HUES48 (cell line): ENCODE measurements around the gene CACNA1D.

Experiments
- H3K27ac ChIP-seq: one replicate; pipeline ENCODE4 v1.7.0; 2013; ENCODE audit warnings: low read depth, low read length, inconsistent platforms
- H3K27me3 ChIP-seq: 2 replicates; pipeline ENCODE4 v1.6.1; 2013; ENCODE audit warnings: mild to moderate bottlenecking, low read length; ENCODE audit not compliant: control insufficient read depth, insufficient read depth
- H3K36me3 ChIP-seq: 2 replicates; pipeline ENCODE4 v1.6.1; 2013; ENCODE audit warnings: low read length; ENCODE audit not compliant: control insufficient read depth, insufficient read depth
- H3K4me1 ChIP-seq: 2 replicates; pipeline ENCODE4 v1.6.1; 2013; ENCODE audit warnings: mild to moderate bottlenecking, low read length; ENCODE audit not compliant: control insufficient read depth, insufficient read depth
- H3K4me3 ChIP-seq: 2 replicates; pipeline ENCODE4 v1.5.1; 2013; ENCODE audit warnings: mild to moderate bottlenecking, low read depth, low read length
- H3K9ac ChIP-seq: 2 replicates; pipeline ENCODE4 v1.6.1; 2013; ENCODE audit warnings: mild to moderate bottlenecking, low read depth, low read length, moderate library complexity
- H3K9me3 ChIP-seq: 2 replicates; pipeline ENCODE4 v1.6.1; 2013; ENCODE audit warnings: low read length; ENCODE audit not compliant: control insufficient read depth, insufficient read depth

Gene CACNA1D

DNA sequence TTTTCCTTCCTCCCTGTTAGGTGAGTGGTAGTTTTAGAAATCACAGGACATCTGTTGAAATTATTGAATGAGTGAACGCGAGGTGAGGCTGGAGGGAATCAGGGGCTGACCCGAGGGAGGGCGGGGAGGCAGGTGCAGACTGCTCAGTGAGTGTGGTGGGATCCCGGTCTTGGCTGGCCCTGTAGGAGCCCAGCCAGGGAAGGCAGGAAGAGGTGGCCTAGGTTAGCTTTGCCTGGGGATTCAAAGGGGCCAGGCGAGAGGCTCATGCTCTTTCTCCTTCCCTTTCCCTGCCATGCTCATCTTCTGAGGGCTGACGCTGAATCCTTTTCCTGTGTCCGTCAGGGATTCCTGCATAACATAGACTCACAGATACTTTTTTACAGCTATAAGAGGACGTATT lies 15.1 kb downstream of the CACNA1D start:
- peaks cover 21% of the 10 kb centered on the region for H3K4me1 ChIP-seq
- H3K27me3 ChIP-seq = peaks cover 9% of the 10 kb centered on the region; the same call in 1 of the 2 replicates
- H3K36me3 ChIP-seq = no peaks in the 10 kb centered on the region
- H3K9me3 ChIP-seq = no peaks in the 10 kb centered on the region
- H3K9ac ChIP-seq = no peak overlapping the region
- H3K27ac ChIP-seq = no peak overlapping the region
- no peak overlapping the region for H3K4me3 ChIP-seq

DNA sequence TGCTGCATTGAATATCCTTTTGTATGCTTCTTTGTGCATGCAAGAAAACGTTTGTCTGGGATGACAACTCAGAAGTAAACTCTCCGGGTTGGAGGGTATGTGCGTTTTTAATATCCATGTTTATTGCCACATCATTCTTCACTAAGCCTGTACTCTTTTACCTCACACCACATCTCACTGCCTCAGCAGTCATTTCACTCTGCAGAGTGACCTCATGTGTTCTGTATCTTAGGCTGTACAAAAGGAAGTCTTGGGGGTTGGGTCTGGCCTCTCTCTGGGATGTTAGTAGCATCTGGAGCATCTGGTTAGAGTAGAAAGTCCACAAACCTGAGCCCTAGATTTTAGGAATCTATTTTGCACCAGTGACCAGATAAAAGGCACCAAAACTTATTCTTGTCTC lies 16.1 kb downstream of the CACNA1D start:
- Histone ChIP-seq H3K9ac (no peak overlapping the region), H3K36me3 (no peaks in the 10 kb centered on the region), H3K27ac (no peak overlapping the region), H3K9me3 (no peaks in the 10 kb centered on the region), H3K4me3 (no peak overlapping the region), H3K4me1 (peaks cover 21% of the 10 kb centered on the region), H3K27me3 (peaks cover 9% of the 10 kb centered on the region; the same call in 1 of the 2 replicates)

GRCh38 chr3:53511246-53511645 lies 16.8 kb downstream of the CACNA1D start:
- H3K27ac ChIP-seq = no peak overlapping the region
- H3K4me3 ChIP-seq = no peak overlapping the region
- H3K4me1 ChIP-seq = peaks cover 21% of the 10 kb centered on the region
- no peaks in the 10 kb centered on the region for H3K36me3 ChIP-seq
- H3K9ac ChIP-seq = no peak overlapping the region
- peaks cover 9% of the 10 kb centered on the region; the same call in 1 of the 2 replicates for H3K27me3 ChIP-seq
- H3K9me3 ChIP-seq = no peaks in the 10 kb centered on the region

GRCh38 chr3:53513556-53514190 lies 19.3 kb downstream of the CACNA1D start:
- no peaks in the 10 kb centered on the region for H3K9me3 ChIP-seq
- H3K4me1 ChIP-seq = peaks cover 21% of the 10 kb centered on the region
- H3K27ac ChIP-seq = no peak overlapping the region
- peaks cover 9% of the 10 kb centered on the region; the same call in 1 of the 2 replicates for H3K27me3 ChIP-seq
- H3K36me3 ChIP-seq = no peaks in the 10 kb centered on the region
- no peak overlapping the region for H3K9ac ChIP-seq
- no peak overlapping the region for H3K4me3 ChIP-seq

DNA sequence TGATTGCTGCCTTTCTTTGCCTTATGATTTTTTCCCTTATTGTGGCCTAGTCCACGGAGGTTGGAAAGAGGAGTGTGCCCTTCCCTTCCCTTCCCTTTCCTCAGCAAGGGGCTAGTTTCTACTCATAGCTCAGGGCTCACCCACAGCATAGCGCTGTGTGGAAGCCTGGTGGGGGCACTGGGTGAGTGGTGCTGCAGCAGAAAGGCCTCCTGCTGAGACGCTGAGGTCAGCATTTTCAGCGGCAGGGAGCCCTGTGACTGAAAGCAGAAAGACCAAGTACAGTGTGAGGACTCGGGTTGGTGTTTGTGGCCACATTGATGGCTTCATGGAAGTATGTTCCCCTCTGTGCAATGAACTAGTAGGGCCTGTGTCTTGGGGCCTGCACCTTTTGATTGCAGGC lies 21.9 kb downstream of the CACNA1D start:
- Histone ChIP-seq H3K4me3 (no peak overlapping the region), H3K27ac (no peak overlapping the region), H3K4me1 (peaks cover 11% of the 10 kb centered on the region), H3K9ac (no peak overlapping the region), H3K9me3 (no peaks in the 10 kb centered on the region), H3K36me3 (no peaks in the 10 kb centered on the region), H3K27me3 (no peaks in the 10 kb centered on the region)

DNA sequence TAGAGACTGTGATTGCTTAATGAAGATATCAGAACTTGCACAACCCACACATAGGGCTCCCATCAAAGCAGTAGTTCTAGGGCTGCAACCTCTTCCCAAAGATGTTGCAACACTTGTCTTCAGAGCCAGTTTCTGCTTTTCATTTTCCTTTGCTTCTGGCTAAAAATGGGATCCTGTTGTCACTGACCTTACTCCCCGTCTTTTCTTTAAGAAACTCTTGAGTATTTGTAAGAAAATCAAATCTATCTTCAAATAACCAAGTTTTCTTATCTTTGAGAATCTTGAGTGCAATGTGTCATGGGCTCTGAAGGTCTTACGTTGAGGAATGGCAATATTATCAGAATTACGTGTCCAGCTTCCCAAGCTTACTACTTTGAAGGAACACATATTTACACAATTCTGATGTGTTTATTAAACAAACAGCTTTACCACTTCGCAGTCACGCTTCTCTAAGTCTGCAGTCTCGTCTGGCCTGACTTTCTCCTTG lies 24.1 kb downstream of the CACNA1D start:
- no peak overlapping the region for H3K27ac ChIP-seq
- no peaks in the 10 kb centered on the region for H3K27me3 ChIP-seq
- no peak overlapping the region for H3K9ac ChIP-seq
- no peaks in the 10 kb centered on the region for H3K4me1 ChIP-seq
- H3K36me3 ChIP-seq = no peaks in the 10 kb centered on the region
- no peak overlapping the region for H3K4me3 ChIP-seq
- no peaks in the 10 kb centered on the region for H3K9me3 ChIP-seq

DNA sequence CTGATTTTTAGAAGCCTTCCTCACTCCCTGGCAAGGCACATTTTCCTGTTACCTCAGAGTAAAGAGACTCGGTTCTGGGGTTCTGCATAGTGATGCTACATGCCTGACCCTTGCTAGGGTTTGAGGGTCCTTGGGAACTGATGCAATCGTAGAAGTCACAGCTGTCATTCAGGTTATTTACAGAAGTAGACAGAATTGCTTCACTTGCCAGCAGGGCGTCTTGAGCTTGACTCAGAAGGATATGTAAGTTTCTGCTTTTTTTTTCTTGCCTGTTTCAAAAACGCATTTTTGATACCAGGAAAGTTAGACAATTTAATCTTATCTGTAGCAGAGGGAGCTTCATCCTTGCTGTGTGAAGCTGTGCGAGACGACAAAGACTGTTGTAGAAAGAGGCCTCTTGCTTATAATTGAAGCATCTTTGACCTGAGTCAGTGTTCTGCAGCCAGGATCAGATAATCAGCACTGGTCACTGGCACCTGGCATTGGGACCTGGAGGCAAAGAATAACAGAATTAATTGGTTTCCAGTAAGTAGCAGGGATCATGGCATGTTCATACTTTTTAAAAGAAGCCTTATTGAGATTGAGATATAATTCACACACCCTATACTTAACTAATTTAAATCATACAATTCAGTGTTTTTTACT lies 24.8 kb downstream of the CACNA1D start:
- H3K36me3 ChIP-seq = no peaks in the 10 kb centered on the region
- no peak overlapping the region for H3K4me3 ChIP-seq
- H3K9ac ChIP-seq = no peak overlapping the region
- H3K4me1 ChIP-seq = no peaks in the 10 kb centered on the region
- no peak overlapping the region for H3K27ac ChIP-seq
- H3K27me3 ChIP-seq = no peaks in the 10 kb centered on the region
- H3K9me3 ChIP-seq = no peaks in the 10 kb centered on the region

DNA sequence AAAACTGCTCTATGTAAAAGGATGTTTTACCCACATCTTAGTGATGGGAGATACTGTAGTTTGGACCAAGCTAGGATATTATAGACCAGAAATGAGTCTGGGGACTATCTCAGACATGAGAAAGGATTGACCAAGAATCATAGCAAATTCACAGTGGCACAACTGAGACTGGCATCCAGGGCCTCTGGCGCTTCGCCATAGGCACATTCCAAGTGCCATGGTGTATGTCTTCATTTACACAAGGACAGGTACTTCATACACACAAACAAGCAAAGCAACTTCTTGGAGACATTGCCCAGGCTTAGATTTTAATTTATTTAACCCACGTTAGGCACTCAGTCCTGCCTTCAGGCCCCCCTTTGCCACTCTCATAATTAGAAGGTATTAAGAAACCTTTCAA lies 28.9 kb downstream of the CACNA1D start:
- no peaks in the 10 kb centered on the region for H3K27me3 ChIP-seq
- H3K4me1 ChIP-seq = no peaks in the 10 kb centered on the region
- H3K27ac ChIP-seq = no peak overlapping the region
- no peaks in the 10 kb centered on the region for H3K36me3 ChIP-seq
- H3K4me3 ChIP-seq = no peak overlapping the region
- no peaks in the 10 kb centered on the region for H3K9me3 ChIP-seq
- H3K9ac ChIP-seq = no peak overlapping the region

DNA sequence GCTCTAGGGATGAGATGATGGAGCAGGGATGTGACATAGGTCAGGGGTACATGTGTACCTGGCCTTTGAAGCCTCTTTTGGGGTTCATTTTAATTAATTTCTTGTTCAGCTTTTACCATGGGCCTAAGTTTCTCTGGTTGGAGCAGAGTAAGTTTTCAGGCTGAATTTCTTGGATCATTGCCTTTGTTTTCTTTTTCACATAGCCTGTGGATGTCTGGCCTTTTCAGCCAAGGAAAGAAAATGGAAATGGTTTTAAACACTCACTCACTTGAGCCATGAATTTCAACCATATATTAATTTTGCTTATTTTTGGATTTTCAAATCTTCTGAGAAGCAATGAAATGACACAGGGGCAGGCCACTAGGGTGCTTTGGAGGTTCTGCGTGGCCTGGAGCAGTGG lies 30.2 kb downstream of the CACNA1D start:
- Histone ChIP-seq H3K9ac (no peak overlapping the region), H3K27me3 (no peaks in the 10 kb centered on the region), H3K4me1 (no peaks in the 10 kb centered on the region), H3K9me3 (no peaks in the 10 kb centered on the region), H3K36me3 (no peaks in the 10 kb centered on the region), H3K4me3 (no peak overlapping the region), H3K27ac (no peak overlapping the region)

GRCh38 chr3:53525765-53526703 lies 31.6 kb downstream of the CACNA1D start:
- H3K9me3 ChIP-seq = no peaks in the 10 kb centered on the region
- H3K36me3 ChIP-seq = no peaks in the 10 kb centered on the region
- no peak overlapping the region for H3K27ac ChIP-seq
- H3K4me1 ChIP-seq = no peaks in the 10 kb centered on the region
- no peaks in the 10 kb centered on the region for H3K27me3 ChIP-seq
- H3K4me3 ChIP-seq = no peak overlapping the region
- no peak overlapping the region for H3K9ac ChIP-seq

GRCh38 chr3:53526704-53527055 lies 32.3 kb downstream of the CACNA1D start:
- H3K4me3 ChIP-seq = no peak overlapping the region
- H3K9ac ChIP-seq = no peak overlapping the region
- H3K27ac ChIP-seq = no peak overlapping the region
- H3K36me3 ChIP-seq = no peaks in the 10 kb centered on the region
- H3K27me3 ChIP-seq = no peaks in the 10 kb centered on the region
- no peaks in the 10 kb centered on the region for H3K9me3 ChIP-seq
- H3K4me1 ChIP-seq = peaks cover 4% of the 10 kb centered on the region; the same call in 1 of the 2 replicates
